HepG2 (cell line): ENCODE data around the gene CGREF1.

Experiments
- JUND ChIP-seq: sonication (generic); formaldehyde crosslinking; IDR thresholded peaks from 2 replicates; pipeline ENCODE4 v1.8.0; 2022; ENCODE audit warnings: mild to moderate bottlenecking, missing genetic modification reagents
- KLF16 ChIP-seq, 2 experiments: sonication (generic) in 1 of 2; formaldehyde crosslinking in 1 of 2; IDR thresholded peaks; 2 replicates each; pipeline versions ENCODE4 v1.6.1 to v1.8.0; 2016 to 2023; ENCODE audit warnings: missing genetic modification reagents in 2 of 2, missing compliant biosample characterization in 1 of 2
- TCF7L2 ChIP-seq: IDR thresholded peaks from 2 replicates; pipeline ENCODE4 v1.6.1; 2011; ENCODE audit warnings: mild to moderate bottlenecking, low read depth, low read length, moderate library complexity
- ZNF615 ChIP-seq: sonication (generic); formaldehyde crosslinking; IDR thresholded peaks from 2 replicates; pipeline ENCODE4 v1.5.0; 2020; ENCODE audit warnings: mild to moderate bottlenecking, missing genetic modification reagents, borderline replicate concordance

DNA sequence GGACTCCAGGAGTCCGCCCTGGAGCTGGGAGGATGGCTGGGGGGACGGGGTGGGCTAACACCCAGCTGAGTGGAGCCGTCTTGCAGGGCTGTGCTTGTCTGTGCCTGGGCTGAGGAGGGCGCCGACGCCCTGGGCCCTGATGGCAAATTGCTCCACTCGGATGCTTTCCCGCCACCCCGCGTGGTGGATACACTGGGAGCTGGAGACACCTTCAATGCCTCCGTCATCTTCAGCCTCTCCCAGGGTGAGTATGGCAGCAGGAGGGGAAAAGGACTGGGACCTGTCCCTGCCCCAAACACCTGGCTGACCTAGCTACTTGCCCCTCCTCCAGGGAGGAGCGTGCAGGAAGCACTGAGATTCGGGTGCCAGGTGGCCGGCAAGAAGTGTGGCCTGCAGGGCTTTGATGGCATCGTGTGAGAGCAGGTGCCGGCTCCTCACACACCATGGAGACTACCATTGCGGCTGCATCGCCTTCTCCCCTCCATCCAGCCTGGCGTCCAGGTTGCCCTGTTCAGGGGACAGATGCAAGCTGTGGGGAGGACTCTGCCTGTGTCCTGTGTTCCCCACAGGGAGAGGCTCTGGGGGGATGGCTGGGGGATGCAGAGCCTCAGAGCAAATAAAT, 19.5 kb downstream of the CGREF1 start:
- no peak for TF ChIP-seq TCF7L2
- no peak for TF ChIP-seq JUND (CRISPR knock-in tag)
- TF ChIP-seq ZNF615 (CRISPR knock-in tag), result no peak
- TF ChIP-seq KLF16 (CRISPR knock-in tag; IDR thresholded peaks at IDR 0.05), result no peak
